Left kidney (tissue), 2 donors: ENCODE measurements around the gene TMEM178B. TPM values are rescaled to one million over a fixed set of nuclear protein-coding genes. Genes with fewer than 3 reads are reported as not detected.
"Not testable (repeated sequence)": the region's sequence is repeated elsewhere in the genome, so short reads cannot be mapped to it uniquely, and the experiment has no call there.

Experiments
- DNase-seq: peaks from one replicate; pipeline ENCODE4 v3.0.0-alpha.2; 2013
- polyA plus RNA-seq: library from polyadenylated mRNA; unstranded; fragments of 120-200 nt; gene quantifications from one replicate; pipeline ENCODE4 v1.2.1, GENCODE V29; 2013; ENCODE audit not compliant: insufficient read length

TMEM178B gene
- polyA plus RNA-seq, 1 donor: 0.52 TPM

DNA sequence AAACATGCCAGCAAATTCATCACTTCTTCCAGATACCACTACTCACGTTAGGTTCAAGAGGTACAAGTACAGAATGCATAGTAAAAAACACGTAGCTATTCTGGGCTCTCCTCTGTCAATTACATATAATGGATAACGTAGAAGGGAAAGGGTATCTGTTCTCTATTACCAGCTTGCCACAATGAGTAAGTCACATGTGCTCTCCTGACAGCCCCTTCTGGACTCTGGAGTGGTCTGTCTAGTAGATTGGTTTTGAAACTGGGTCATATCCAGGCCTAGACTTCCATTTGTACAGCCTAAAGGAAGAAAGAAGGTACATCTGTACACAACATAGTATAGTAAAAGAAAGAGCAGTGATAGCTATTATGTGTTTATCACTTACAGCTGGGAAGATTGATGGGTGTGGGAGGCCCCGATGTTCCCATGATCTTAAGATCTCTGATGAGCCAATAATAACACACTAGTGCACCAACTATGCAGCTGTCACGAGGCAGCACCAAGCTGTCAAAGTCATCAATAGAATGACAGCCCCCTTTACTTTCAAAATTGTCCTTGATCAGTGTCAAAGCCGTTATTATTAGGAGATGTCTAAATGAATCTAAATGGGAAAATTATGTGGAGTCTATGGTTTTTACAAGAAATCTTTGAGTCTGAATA is 315.4 kb downstream of the TMEM178B start:
- DNase-seq: no peak

DNA sequence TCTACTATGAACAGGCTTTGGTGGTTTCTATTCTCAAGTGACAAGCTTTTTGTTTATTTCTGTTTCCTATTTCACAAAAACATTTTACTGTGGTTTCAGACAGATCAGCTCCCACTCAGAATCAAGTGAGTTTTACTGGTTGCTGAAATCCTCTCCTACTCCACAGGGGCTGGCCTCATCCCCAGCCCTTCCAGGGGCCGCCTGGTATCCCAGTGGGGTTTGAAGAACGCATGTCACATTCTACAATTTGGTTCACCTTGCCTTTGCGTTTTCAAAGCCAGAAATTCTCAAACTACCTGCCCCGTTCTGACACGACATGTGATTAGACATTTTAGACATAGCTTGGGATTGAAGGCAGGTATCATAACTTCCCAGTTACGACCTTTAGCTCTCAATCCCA is 316.5 kb downstream of the TMEM178B start:
- DNase-seq: no peak

GRCh38 chr7:141393056-141393455 is 319.2 kb downstream of the TMEM178B start:
- no peak for DNase-seq

- DNase-seq: no peak
Observed at GRCh38 chr7:141397236-141398163, 323.6 kb downstream of the TMEM178B start.

- DNase-seq: no peak
Observed at GRCh38 chr7:141400356-141400755, 326.5 kb downstream of the TMEM178B start.

- no peak for DNase-seq
Observed at GRCh38 chr7:141402277-141402996, 328.6 kb downstream of the TMEM178B start.

GRCh38 chr7:141403846-141404245 is 330.0 kb downstream of the TMEM178B start:
- not testable (repeated sequence) for DNase-seq

DNA sequence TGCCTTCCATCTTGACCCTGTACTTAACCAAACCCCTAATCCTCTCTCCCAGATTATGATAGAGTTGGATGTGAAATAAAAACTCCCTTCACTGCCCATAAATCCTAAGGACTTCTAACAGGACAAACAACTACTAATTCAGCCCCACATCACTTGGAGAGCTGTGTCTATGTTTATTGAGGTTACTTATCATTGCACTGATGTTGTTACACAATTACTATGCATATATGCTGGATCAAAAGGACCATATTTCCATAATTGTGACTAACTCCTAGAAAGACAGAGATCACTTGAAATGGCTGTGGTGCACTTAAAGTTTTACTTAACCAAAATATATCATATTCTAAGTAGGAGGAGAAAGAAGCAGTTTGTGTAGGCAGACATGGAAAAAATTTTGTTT is 332.5 kb downstream of the TMEM178B start:
- no peak for DNase-seq

- no peak for DNase-seq
Observed at GRCh38 chr7:141407893-141408292, 334.0 kb downstream of the TMEM178B start.

GRCh38 chr7:141408440-141408839 is 334.6 kb downstream of the TMEM178B start:
- DNase-seq: no peak

DNA sequence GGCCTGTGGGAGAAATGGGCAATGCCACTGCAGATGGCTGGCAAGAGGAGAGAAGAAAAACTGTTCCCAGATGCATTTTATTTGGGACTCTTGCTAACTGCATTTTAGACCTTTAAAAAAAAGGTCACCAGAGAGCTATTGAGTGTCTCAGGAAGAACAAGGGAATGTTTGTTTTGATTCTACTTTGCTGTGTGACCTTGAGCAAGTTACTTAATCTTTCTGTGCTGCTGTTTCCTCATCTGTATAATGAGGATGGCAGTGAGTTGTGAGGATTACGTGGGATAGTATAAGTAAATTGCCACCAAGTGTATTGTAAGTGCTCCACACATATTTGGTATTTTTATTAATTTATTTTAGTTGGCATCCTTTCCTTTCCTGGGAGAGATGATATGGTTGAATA is 335.4 kb downstream of the TMEM178B start:
- no peak for DNase-seq

GRCh38 chr7:141409801-141410329 is 336.0 kb downstream of the TMEM178B start:
- no peak for DNase-seq

DNA sequence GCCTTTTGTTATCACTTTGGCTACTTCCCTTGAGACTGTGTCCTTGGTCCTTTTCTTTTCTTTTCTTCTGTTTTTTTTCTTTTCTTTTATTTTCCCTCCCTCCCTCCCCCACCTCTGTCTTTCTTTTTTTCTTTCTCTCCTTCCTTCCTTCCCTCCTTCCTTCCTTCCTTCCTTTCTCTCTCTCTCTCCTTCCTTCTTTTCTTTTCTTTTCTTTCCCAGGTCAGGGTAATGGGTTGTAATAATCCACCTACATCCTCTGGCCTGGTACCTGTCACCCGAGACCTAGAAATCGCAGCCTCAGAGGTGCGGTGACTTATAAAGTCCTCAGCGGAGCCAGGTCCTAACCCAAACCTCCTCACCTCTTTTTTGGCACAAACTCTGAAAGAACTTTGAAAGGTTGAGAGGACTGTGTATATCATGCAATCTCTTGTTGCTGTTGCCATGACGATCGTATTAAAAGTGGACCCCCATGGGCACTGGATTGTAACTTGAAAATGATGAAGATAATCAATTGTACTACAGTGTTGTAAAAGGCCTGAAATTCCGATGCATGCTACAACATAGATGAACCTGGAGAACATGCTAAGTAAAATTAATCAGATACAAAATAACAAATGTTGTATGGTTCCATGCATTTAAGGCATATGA is 336.6 kb downstream of the TMEM178B start:
- DNase-seq: no peak

- DNase-seq: no peak
Observed at GRCh38 chr7:141411133-141411532, 337.3 kb downstream of the TMEM178B start.

- DNase-seq: no peak
Observed at GRCh38 chr7:141415999-141416398, 342.1 kb downstream of the TMEM178B start.

DNA sequence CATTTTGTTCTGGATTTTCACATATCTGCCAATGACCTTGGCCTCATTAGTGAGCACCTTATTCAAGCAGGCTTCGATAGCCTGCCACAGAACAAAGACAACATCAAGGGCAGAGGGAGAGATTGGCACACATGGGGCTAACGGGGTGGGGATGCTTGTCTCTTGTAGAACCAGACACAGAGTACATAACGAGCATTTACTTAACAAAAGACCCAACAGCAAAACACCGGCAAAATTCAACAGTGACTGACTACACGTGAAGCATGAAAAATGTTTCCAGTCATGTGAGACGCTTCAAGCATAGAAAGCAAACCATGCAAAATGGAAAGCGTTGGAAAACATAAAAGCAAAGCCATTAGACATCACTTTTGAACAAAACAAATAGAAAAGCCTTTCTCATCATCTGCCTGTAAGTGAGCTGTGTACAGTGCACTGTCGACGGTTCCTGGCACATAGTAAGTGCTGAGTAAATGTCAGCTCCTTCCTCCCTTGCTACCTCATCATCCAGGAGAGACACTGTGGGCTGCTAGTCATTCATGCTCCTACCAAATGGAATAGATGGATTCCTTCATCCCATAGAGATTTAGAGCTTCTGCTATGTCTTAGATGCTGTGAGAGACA is 342.9 kb downstream of the TMEM178B start:
- no peak for DNase-seq

- no peak for DNase-seq
Observed at GRCh38 chr7:141417506-141417905, 343.6 kb downstream of the TMEM178B start.

DNA sequence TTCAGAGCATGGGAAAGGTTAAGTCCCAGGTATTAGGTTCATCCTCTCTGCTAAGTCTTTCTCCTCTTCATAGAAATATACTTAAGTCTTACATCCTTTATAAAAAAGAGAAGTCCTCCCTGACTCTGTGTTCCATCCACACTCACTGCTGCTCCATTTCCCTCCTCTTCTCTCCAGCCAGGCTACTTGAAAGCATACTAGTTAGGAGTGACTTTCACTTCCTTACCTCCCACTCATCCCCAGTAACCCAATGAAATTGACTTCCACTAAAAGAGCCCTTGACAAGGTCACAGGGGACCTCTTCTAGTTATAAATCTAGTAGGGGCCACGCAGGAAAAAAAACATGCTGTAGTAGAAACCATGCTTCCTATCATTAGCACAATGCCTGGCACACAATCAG is 344.2 kb downstream of the TMEM178B start:
- no peak for DNase-seq

DNA sequence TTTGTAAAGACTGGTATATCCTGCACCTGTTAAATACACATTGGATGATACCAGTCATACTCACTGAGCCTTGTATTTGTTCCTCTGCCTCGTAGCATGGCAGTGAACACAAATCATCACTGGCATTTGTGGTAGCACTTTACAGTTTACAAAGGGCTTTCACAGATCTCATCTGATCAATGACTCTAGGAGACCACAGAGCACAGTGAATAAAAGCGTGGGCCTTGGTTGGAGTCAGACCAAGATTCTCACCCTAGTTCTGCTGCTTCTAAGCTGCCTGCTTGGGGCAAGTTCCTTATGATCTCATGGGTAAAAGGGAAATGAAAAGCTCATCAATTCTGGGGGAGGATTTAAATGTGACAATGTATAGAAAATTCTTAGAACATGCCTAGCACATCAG is 347.4 kb downstream of the TMEM178B start:
- no peak for DNase-seq

GRCh38 chr7:141427134-141427533 is 353.3 kb downstream of the TMEM178B start:
- DNase-seq: no peak

GRCh38 chr7:141430455-141431139 is 356.7 kb downstream of the TMEM178B start:
- DNase-seq: no peak
